NCI-H748 (cell line): ENCODE measurements around the gene MRS2.

Experiments used
- DNase-seq: peaks from one replicate; lab custom pipeline; 2025; ENCODE audit not compliant: unreplicated experiment; lab: John Stamatoyannopoulos, UW

Gene MRS2

DNA sequence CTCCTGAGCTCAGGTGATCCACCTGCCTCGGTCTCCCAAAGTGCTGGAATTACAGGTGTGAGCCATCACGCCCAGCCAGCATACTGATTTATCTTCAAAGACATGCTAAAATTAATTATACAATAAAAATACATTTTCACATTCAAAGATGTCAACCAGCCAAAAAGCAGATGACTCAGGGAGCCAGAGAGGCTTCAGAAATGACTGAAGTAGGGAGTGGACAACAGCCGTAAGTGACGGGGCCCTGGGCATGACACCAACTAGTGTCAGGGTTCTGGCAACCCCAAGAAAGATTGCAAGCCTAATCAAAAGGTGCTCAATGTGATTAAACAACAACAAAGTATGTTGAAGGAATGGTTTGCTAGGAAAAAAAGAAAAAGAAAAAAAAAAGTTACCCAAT lies 58.2 kb downstream of the MRS2 start:
- no peak for DNase-seq

DNA sequence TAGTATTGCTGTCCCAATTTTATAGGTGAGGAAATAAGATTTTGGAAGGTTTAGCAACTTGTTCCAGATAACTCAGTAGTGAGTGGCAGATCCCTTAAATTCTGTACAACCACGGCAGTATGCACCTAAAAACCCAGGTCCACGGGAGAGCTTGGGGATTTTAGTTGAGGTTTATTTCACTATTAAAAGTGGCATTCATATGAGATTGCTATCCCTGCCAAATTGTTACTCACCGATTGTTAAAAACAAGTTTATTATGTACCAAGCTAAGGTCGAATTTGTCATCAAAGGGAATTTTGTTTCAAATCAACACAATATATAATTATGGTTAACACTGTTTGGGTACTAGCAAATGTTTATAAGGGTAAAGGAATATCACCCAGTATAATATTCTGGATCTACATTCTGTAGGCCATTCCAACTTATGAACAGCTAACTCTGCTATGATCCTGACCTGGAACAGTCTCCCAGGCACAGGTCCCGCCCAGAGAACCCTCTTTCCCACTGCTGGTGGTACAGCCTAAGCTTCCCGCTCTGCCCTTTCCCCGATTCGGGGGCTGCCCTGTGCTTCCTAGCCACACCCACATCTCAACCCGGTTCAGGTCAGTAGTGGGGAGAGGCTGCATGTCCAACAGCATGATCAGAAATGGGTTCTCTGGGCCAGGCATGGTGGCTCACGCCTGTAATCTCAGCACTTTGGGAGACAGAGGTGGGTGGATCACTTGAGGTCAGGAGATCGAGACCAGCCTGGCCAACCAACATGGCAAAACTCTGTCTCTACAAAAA lies 61.7 kb downstream of the MRS2 start:
- no peak for DNase-seq

- DNase-seq = no peak
Observed at GRCh38 chr6:24469811-24470210, 67.1 kb downstream of the MRS2 start.

- DNase-seq = no peak
Observed at GRCh38 chr6:24472181-24472580, 69.4 kb downstream of the MRS2 start.
